ENCODE data around the gene NR1H4. TPM values are rescaled to one million over a fixed set of nuclear protein-coding genes. Genes with fewer than 3 reads are reported as not detected.

NR1H4 gene
- total and polyA plus RNA-seq, 2 experiments from 2014 or later = not detected

DNA sequence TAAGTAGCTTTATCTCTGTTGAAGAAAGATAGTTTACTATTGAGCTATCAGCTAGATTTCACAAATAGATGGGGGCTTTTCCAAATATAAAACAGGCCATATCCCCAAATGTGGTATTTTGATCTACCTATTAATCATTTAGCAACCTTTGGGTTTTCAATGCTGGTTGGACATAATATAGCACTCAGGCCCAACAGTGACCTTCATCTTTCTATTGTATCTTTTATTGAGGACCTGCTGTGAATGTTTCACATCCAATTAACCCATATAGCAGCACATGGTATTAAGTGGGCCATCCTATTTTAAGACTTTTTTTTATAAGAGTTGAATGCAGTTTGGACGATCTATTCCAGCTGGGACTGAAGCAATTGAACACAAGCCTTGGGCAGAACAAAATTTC lies 10.0 kb upstream of the NR1H4 start (continued):
- no peak for TF ChIP-seq ETS1 (IDR thresholded peaks at IDR 0.05)
- TF ChIP-seq ZNF331 (CRISPR knock-in tag; IDR thresholded peaks at IDR 0.05; ENCODE audit: low read depth) = no peak
- TF ChIP-seq, protein P1, sequence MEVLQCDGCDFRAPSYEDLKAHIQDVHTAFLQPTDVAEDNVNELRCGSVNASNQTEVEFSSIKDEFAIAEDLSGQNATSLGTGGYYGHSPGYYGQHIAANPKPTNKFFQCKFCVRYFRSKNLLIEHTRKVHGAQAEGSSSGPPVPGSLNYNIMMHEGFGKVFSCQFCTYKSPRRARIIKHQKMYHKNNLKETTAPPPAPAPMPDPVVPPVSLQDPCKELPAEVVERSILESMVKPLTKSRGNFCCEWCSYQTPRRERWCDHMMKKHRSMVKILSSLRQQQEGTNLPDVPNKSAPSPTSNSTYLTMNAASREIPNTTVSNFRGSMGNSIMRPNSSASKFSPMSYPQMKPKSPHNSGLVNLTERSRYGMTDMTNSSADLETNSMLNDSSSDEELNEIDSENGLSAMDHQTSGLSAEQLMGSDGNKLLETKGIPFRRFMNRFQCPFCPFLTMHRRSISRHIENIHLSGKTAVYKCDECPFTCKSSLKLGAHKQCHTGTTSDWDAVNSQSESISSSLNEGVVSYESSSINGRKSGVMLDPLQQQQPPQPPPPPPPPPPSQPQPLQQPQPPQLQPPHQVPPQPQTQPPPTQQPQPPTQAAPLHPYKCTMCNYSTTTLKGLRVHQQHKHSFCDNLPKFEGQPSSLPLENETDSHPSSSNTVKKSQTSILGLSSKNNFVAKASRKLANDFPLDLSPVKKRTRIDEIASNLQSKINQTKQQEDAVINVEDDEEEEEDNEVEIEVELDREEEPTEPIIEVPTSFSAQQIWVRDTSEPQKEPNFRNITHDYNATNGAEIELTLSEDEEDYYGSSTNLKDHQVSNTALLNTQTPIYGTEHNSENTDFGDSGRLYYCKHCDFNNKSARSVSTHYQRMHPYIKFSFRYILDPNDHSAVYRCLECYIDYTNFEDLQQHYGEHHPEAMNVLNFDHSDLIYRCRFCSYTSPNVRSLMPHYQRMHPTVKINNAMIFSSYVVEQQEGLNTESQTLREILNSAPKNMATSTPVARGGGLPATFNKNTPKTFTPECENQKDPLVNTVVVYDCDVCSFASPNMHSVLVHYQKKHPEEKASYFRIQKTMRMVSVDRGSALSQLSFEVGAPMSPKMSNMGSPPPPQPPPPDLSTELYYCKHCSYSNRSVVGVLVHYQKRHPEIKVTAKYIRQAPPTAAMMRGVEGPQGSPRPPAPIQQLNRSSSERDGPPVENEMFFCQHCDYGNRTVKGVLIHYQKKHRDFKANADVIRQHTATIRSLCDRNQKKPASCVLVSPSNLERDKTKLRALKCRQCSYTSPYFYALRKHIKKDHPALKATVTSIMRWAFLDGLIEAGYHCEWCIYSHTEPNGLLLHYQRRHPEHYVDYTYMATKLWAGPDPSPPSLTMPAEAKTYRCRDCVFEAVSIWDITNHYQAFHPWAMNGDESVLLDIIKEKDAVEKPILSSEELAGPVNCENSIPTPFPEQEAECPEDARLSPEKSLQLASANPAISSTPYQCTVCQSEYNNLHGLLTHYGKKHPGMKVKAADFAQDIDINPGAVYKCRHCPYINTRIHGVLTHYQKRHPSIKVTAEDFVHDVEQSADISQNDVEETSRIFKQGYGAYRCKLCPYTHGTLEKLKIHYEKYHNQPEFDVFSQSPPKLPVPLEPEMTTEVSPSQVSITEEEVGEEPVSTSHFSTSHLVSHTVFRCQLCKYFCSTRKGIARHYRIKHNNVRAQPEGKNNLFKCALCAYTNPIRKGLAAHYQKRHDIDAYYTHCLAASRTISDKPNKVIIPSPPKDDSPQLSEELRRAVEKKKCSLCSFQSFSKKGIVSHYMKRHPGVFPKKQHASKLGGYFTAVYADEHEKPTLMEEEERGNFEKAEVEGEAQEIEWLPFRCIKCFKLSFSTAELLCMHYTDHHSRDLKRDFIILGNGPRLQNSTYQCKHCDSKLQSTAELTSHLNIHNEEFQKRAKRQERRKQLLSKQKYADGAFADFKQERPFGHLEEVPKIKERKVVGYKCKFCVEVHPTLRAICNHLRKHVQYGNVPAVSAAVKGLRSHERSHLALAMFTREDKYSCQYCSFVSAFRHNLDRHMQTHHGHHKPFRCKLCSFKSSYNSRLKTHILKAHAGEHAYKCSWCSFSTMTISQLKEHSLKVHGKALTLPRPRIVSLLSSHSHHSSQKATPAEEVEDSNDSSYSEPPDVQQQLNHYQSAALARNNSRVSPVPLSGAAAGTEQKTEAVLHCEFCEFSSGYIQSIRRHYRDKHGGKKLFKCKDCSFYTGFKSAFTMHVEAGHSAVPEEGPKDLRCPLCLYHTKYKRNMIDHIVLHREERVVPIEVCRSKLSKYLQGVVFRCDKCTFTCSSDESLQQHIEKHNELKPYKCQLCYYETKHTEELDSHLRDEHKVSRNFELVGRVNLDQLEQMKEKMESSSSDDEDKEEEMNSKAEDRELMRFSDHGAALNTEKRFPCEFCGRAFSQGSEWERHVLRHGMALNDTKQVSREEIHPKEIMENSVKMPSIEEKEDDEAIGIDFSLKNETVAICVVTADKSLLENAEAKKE (CRISPR knock-in tag; IDR thresholded peaks at IDR 0.05) = no peak

DNA sequence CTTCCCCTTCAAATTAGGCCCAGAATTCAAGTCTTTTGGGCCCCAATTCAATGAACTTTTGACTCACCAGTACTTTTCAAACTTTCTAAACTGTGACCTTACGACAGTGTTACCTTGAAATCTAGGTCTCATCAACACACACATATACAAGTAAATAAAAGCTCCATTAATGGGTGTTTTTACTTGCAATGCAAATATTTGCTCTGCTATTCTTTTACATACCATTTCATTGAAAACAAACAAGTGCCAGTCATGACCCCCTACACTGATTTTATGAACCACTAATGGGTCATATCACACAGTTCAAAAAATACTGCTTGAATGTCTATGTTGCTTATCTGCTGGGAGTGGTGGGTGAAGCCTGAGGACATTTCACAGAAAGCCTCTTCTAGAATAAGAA lies 9.1 kb upstream of the NR1H4 start:
- H3K4me3 Mint-ChIP-seq = no peak overlapping the region
- no peak for DNase-seq (ENCODE audit: low spot score)
- ATAC-seq = no peak
- Histone ChIP-seq H3K27ac (ENCODE audit: low read depth) (no peak overlapping the region), H3K4me2 (no peak overlapping the region), H3K9me2 (ENCODE audit: insufficient read depth) (no peaks in the 10 kb centered on the region; the same call in 1 of the 2 replicates), H4K20me1 (replicated peaks; ENCODE audit: insufficient read depth) (no peaks in the 10 kb centered on the region), H3K36me3 (ENCODE audit: insufficient read depth) (no peaks in the 10 kb centered on the region), H3K4me1 (ENCODE audit: insufficient read depth) (peaks cover 14% of the 10 kb centered on the region), H2AFZ (no peak overlapping the region), H3F3A (replicated peaks; ENCODE audit: low read depth) (no peaks in the 10 kb centered on the region), H3K4me3 (no peak overlapping the region), H3K27me3 (ENCODE audit: insufficient read depth) (no peaks in the 10 kb centered on the region), H3K79me2 (replicated peaks; ENCODE audit: insufficient read depth) (no peaks in the 10 kb centered on the region)
- H3K36me3 Mint-ChIP-seq (ENCODE audit: low read depth) = no peaks in the 10 kb centered on the region
- peaks cover 2% of the 10 kb centered on the region for H3K27me3 Mint-ChIP-seq (ENCODE audit: insufficient read depth, low read depth, poor library complexity)
- H3K9me3 Mint-ChIP-seq = no peaks in the 10 kb centered on the region
- no peak overlapping the region for H3K27ac Mint-ChIP-seq
- peaks cover 12% of the 10 kb centered on the region for H3K4me1 Mint-ChIP-seq
- TF ChIP-seq ZNF331 (CRISPR knock-in tag; IDR thresholded peaks at IDR 0.05; ENCODE audit: low read depth) (no peak), ZNF114 (CRISPR knock-in tag; IDR thresholded peaks at IDR 0.05) (no peak), EZH2phosphoT487 (IDR thresholded peaks at IDR 0.05; ENCODE audit: unreplicated experiment) (no peak), STAT1 (IDR thresholded peaks at IDR 0.05; ENCODE audit: unreplicated experiment) (no peak), NANOG (IDR thresholded peaks at IDR 0.05; ENCODE audit: borderline replicate concordance) (no peak), ETS1 (IDR thresholded peaks at IDR 0.05) (no peak)
- TF ChIP-seq, protein P1 (CRISPR knock-in tag; IDR thresholded peaks at IDR 0.05) = no peak
